NB4 (cell line): Measurements from ENCODE around the gene DLEC1.
"Not testable (repeated sequence)": the region's sequence is repeated elsewhere in the genome, so short reads cannot be mapped to it uniquely, and the experiment has no call there.

ENCODE experiments used
- DNase-seq: peaks from one replicate; pipeline ENCODE4 v3.0.0; 2010; ENCODE audit warnings: low read depth
- H3K4me3 ChIP-seq: one replicate; pipeline ENCODE4 v1.5.1; 2011; ENCODE audit warnings: mild to moderate bottlenecking, low read depth, low read length, moderate library complexity
- CTCF ChIP-seq: IDR thresholded peaks from one replicate; pipeline ENCODE4 v1.5.1; 2012; ENCODE audit warnings: low read depth, low read length
- MAX ChIP-seq: IDR thresholded peaks from 2 replicates; pipeline ENCODE4 v1.6.1; 2011; ENCODE audit warnings: low read depth, low read length
- MYC ChIP-seq: IDR thresholded peaks from 2 replicates; pipeline ENCODE4 v1.6.1; 2011; ENCODE audit warnings: low read depth, low read length
- POLR2A ChIP-seq: IDR thresholded peaks from 2 replicates; pipeline ENCODE4 v1.6.1; 2011; ENCODE audit warnings: mild to moderate bottlenecking; ENCODE audit not compliant: insufficient read length; ENCODE audit errors: extremely low read depth

Gene DLEC1

GRCh38 chr3:38131621-38132369 is 92.8 kb downstream of the DLEC1 start:
- TF ChIP-seq POLR2A (no peak), CTCF (peak; percentile 76)
- peak; percentile 57 for DNase-seq
- no peak overlapping the region for H3K4me3 ChIP-seq

- H3K4me3 ChIP-seq, result no peak overlapping the region
- no peak for TF ChIP-seq MAX
- DNase-seq, result no peak
Measured at GRCh38 chr3:38133209-38133556, 94.2 kb downstream of the DLEC1 start.

GRCh38 chr3:38133557-38134405 is 94.8 kb downstream of the DLEC1 start:
- TF ChIP-seq CTCF (no peak), POLR2A (no peak), MAX (no peak), MYC (no peak)
- DNase-seq, result no peak
- H3K4me3 ChIP-seq, result no peak overlapping the region

- DNase-seq, H3K4me3 ChIP-seq: not testable (repeated sequence)
Measured at GRCh38 chr3:38134517-38135143, 95.6 kb downstream of the DLEC1 start.

GRCh38 chr3:38135621-38136277 is 96.7 kb downstream of the DLEC1 start:
- DNase-seq, result peak; percentile 63
- TF ChIP-seq MAX, result peak; percentile 51
- peak overlapping the region; percentile 78 for H3K4me3 ChIP-seq

- TF ChIP-seq MYC (no peak), POLR2A (no peak), CTCF (no peak), MAX (no peak)
- peak overlapping the region; percentile 78 for H3K4me3 ChIP-seq
- peak; percentile 59 for DNase-seq
Measured at GRCh38 chr3:38136393-38136776, 97.4 kb downstream of the DLEC1 start.

- TF ChIP-seq CTCF (no peak), POLR2A (peak; percentile 84), MYC (no peak; the same call in 1 of the 2 replicates), MAX (peak; percentile 28; the same call in 1 of the 2 replicates)
- peak within 1 kb of the TSS; percentile 78 for H3K4me3 ChIP-seq
- peak; percentile 99 for DNase-seq
Measured at GRCh38 chr3:38136777-38137614, 98.0 kb downstream of the DLEC1 start, which contains the start of gene ACAA1. ACAA1 (minus strand) TSS chr3:38137127; CDS start chr3:38137035, 92 bp downstream.
